Upper lobe of left lung (tissue), 6 donors: ENCODE results near the gene PDE5A. TPM values are rescaled to one million over a fixed set of nuclear protein-coding genes. Genes with fewer than 3 reads are reported as not detected.

Source experiments
- ATAC-seq, 2 donors: fragments of 200-7000 bp; cut with Tn5 transposase; one replicate each; pipeline ENCODE4 v1.9.1; 2022; ENCODE audit warnings: mild to moderate bottlenecking in 2 of 2, moderate library complexity in 2 of 2; ENCODE audit not compliant: low FRiP score in 2 of 2
- DNase-seq, 2 donors: peaks; one replicate each; pipeline ENCODE4 v3.0.0-alpha.2; 2019 to 2020
- H3K27ac ChIP-seq, 4 donors: fragments of 200-600 bp; sonication (generic); one replicate each; pipeline ENCODE4 v1.5.1; 2016 to 2019
- H3K27me3 ChIP-seq, 4 donors: fragments of 200-600 bp; sonication (generic); one replicate each; pipeline ENCODE4 v1.5.1; 2017 to 2019
- H3K36me3 ChIP-seq, 4 donors: fragments of 200-600 bp; sonication (generic); one replicate each; pipeline ENCODE4 v1.5.1; 2016 to 2019
- H3K4me1 ChIP-seq, 4 donors: fragments of 200-600 bp; sonication (generic); one replicate each; pipeline ENCODE4 v1.5.1; 2018 to 2019
- H3K4me3 ChIP-seq, 4 donors: fragments of 200-600 bp; sonication (generic); one replicate each; pipeline ENCODE4 v1.5.1; 2017 to 2019; ENCODE audit warnings: mild to moderate bottlenecking in 2 of 4, moderate library complexity in 1 of 4
- H3K9me3 ChIP-seq, 4 donors: fragments of 200-600 bp; sonication (generic); one replicate each; pipeline ENCODE4 v1.5.1; 2018 to 2019
- EP300 ChIP-seq, 4 donors: sonication (generic); formaldehyde crosslinking; IDR thresholded peaks; one replicate each; pipeline ENCODE4 v1.5.1; 2017; ENCODE audit warnings: antibody characterized with exemption in 4 of 4, control low read depth in 2 of 4
- POLR2A ChIP-seq, 4 donors: fragments of 450-650 bp; IDR thresholded peaks; one replicate each; pipeline ENCODE4 v1.5.1; 2016 to 2017; ENCODE audit warnings: antibody characterized with exemption in 4 of 4, mild to moderate bottlenecking in 2 of 4
- POLR2AphosphoS5 ChIP-seq, 2 donors: sonication (generic); formaldehyde crosslinking; IDR thresholded peaks; one replicate each; pipeline ENCODE4 v1.5.1; 2017; ENCODE audit warnings: antibody characterized with exemption in 2 of 2
- WGBS, 2 donors: methylation state at CpG; one replicate each; pipeline ENCODE4 v1.1.5; 2017 to 2018; 5-methylcytosine and 5-hydroxymethylcytosine counted together
- total RNA-seq, 6 donors: library from RNA; depleted of rRNA in 4 of 6; stranded (reverse); fragments of >200 nt in 4 of 6; gene quantifications; one replicate each; pipeline versions ENCODE4 v1.1.0 to v1.2.1, GENCODE V29; 2016 to 2021
- TF ChIP-seq, protein P1 (sequence below), 6 experiments: fragments of 450-650 bp in 4 of 6; fragments of 200-600 bp in 2 of 6; sonication (generic) in 2 of 6; IDR thresholded peaks; one replicate each; pipeline ENCODE4 v1.5.1; 2016 to 2019; ENCODE audit warnings: antibody characterized with exemption in 6 of 6
- donor health status: DM: no; HTN: no; CAD: no; lungs with moderate emphysema.
- donor health status: DM: no; HTN: yes; CAD: no; lungs with severe emphysema.

Gene PDE5A
- total RNA-seq, 6 donors from 2014 or later, result 17.2 to 37.8 (median 22.3) TPM

DNA sequence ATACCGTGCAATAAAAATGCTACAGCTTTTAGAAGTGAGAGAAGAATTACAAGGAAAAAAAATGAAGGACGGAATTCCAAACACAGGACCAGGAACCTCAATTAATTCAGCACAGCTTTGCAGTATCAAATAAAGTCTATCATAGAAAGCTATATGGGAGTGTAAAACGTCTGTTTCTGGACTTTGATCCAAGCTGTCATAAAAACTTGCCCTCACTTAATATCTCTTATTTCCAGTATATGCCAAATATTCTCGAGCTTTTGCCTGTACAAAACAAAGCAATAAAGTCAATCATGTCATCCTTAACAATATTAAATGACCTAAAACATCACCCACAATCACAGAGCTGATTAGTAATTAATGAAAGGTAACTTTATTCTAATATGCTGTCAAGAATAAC is 4.2 kb downstream of the PDE5A start:
- ATAC-seq, result no peak
- DNase-seq, result no peak
- peak overlapping the region in 2 of 4 donors; percentile 16 to 36 for H3K27ac ChIP-seq
- peaks cover 2 to 25% (median 8%) of the 10 kb centered on the region in 4 donors for H3K4me1 ChIP-seq
- no peaks in the 10 kb centered on the region for H3K9me3 ChIP-seq
- peak overlapping the region in 1 of 4 donors; percentile 77 for H3K4me3 ChIP-seq
- no peaks in the 10 kb centered on the region for H3K36me3 ChIP-seq
- no peaks in the 10 kb centered on the region for H3K27me3 ChIP-seq
- 69 to 70% methylated on average over 4 of the region's 4 CpGs for WGBS, 2 donors
- TF ChIP-seq, protein P1, sequence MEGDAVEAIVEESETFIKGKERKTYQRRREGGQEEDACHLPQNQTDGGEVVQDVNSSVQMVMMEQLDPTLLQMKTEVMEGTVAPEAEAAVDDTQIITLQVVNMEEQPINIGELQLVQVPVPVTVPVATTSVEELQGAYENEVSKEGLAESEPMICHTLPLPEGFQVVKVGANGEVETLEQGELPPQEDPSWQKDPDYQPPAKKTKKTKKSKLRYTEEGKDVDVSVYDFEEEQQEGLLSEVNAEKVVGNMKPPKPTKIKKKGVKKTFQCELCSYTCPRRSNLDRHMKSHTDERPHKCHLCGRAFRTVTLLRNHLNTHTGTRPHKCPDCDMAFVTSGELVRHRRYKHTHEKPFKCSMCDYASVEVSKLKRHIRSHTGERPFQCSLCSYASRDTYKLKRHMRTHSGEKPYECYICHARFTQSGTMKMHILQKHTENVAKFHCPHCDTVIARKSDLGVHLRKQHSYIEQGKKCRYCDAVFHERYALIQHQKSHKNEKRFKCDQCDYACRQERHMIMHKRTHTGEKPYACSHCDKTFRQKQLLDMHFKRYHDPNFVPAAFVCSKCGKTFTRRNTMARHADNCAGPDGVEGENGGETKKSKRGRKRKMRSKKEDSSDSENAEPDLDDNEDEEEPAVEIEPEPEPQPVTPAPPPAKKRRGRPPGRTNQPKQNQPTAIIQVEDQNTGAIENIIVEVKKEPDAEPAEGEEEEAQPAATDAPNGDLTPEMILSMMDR (IDR thresholded peaks at IDR 0.05), result no peak
- no peak for TF ChIP-seq POLR2A (IDR thresholded peaks at IDR 0.05)
- TF ChIP-seq EP300 (IDR thresholded peaks at IDR 0.05), result no peak
- TF ChIP-seq POLR2AphosphoS5 (IDR thresholded peaks at IDR 0.05), result no peak

DNA sequence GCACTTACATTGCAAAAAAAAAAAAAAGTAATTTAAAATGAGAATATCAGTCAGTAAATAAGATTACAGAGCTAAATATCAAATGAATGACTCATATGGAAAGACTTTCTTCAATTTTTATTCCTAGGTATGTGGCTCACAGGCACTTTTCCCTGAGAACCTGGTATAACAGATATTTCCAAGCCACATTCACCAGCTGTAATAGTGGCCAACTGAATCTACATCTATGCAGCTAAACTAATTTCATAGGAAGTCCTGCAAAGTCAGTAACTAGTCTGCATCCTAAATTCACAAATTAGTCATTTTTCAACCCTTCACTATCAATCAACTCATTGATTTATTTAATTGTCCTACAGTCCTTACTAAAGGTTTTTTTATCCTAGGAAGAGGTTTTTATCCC is 5.6 kb downstream of the PDE5A start:
- no peak for DNase-seq
- Histone ChIP-seq H3K4me3 (no peak overlapping the region), H3K27me3 (no peaks in the 10 kb centered on the region), H3K4me1 (peaks cover 0 to 17% (median 4%) of the 10 kb centered on the region in 4 donors), H3K27ac (no peak overlapping the region), H3K36me3 (no peaks in the 10 kb centered on the region), H3K9me3 (no peaks in the 10 kb centered on the region)
- no peak for TF ChIP-seq EP300 (IDR thresholded peaks at IDR 0.05)
- TF ChIP-seq, protein P1 (IDR thresholded peaks at IDR 0.05), result no peak
- TF ChIP-seq POLR2AphosphoS5 (IDR thresholded peaks at IDR 0.05), result no peak
- TF ChIP-seq POLR2A (IDR thresholded peaks at IDR 0.05), result no peak
- ATAC-seq, result no peak

DNA sequence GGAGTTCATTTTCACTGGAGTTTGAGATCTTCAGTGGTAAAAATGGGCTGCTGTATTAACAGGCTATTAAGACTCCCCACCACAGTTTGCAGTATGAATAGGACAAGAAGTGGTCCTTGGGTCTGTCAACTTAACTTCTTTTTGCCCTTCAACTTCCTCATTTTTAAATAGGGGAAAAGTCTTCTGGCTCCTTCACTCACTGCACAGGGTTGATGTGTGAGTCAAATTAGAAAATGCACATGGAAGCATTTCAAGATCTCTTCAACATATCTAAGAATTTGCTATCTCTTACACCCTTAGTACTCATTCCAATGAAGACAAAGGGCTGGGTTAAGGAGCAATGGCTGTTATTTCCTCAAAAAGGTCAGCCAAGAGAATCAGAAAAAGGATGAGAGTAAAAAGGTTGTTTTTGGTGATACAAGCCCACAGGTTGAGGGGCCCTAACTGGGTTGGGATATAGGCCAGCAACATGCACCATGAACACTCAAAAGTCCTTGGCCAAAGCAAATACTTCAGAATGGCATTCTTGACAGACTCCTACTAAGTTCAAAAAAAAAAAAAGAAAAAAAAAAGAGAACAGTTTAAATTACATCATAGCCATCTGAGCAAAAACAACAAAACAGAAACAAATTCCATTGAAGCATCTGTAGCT is 13.4 kb downstream of the PDE5A start:
- Histone ChIP-seq H3K9me3 (no peaks in the 10 kb centered on the region), H3K4me1 (peaks cover 5 to 17% (median 10%) of the 10 kb centered on the region in 4 donors), H3K27ac (peak overlapping the region in 1 of 4 donors; percentile 21), H3K4me3 (no peak overlapping the region), H3K27me3 (no peaks in the 10 kb centered on the region), H3K36me3 (no peaks in the 10 kb centered on the region)
- no peak for DNase-seq
- ATAC-seq, result peak; percentile 32 to 65
- TF ChIP-seq EP300 (IDR thresholded peaks at IDR 0.05), result no peak
- TF ChIP-seq POLR2A (IDR thresholded peaks at IDR 0.05), result no peak
- no peak for TF ChIP-seq POLR2AphosphoS5 (IDR thresholded peaks at IDR 0.05)
- TF ChIP-seq, protein P1 (IDR thresholded peaks at IDR 0.05), result no peak

DNA sequence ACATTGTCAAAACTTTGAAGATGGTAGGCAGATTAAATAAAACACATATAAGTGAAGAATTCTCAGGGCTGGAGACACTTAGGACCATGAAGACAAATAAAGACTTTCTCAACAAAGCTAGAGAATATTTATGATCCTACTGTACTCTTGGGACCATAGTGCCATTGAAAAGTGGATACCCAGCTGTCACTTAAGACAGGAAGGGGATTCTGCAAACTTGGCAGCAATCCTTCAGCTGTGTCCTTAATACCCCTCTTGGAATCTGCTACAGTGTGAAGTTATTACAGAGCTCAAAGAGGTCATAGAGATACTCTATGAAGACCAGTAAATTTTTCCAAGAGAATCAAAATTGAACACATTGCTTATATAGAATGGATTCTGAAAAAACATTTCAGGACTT is 24.3 kb downstream of the PDE5A start:
- H3K9me3 ChIP-seq, result no peaks in the 10 kb centered on the region
- TF ChIP-seq POLR2AphosphoS5 (IDR thresholded peaks at IDR 0.05) (no peak), POLR2A (IDR thresholded peaks at IDR 0.05) (no peak), EP300 (IDR thresholded peaks at IDR 0.05) (no peak)
- TF ChIP-seq, protein P1 (IDR thresholded peaks at IDR 0.05), result no peak

DNA sequence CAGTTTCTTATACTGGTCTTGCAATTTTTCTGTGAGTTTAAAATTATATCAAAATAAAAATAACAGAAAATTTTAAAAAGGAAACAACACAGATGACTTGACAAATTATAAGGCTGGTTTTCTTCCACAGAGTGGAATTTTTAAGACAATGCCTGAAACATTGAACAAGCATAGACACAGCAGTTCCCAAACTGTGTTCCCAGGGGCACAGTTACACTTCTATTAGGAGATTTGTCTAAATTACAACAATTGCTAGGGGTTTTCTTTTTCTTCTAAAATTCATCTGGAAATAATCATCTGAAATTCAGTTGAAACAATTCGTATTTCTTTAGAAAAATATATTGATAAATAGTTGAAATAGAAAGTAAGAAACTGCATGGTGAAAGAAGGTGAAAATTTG is 26.2 kb downstream of the PDE5A start:
- Histone ChIP-seq H3K4me1 (no peaks in the 10 kb centered on the region), H3K27me3 (no peaks in the 10 kb centered on the region), H3K36me3 (no peaks in the 10 kb centered on the region), H3K4me3 (no peak overlapping the region), H3K27ac (no peak overlapping the region), H3K9me3 (no peaks in the 10 kb centered on the region)
- no peak for TF ChIP-seq POLR2A (IDR thresholded peaks at IDR 0.05)
- no peak for TF ChIP-seq EP300 (IDR thresholded peaks at IDR 0.05)
- TF ChIP-seq, protein P1 (IDR thresholded peaks at IDR 0.05), result no peak
- no peak for TF ChIP-seq POLR2AphosphoS5 (IDR thresholded peaks at IDR 0.05)
- ATAC-seq (no peak), DNase-seq (no peak)
- WGBS, 2 donors, result 88% methylated on average over 1 of the region's 1 CpG

More for the DNA sequence above, 24.3 kb downstream of the PDE5A start:
- no peak for ATAC-seq
- DNase-seq, result no peak
- Histone ChIP-seq H3K27ac (no peak overlapping the region), H3K4me1 (no peaks in the 10 kb centered on the region), H3K36me3 (no peaks in the 10 kb centered on the region), H3K4me3 (no peak overlapping the region), H3K27me3 (no peaks in the 10 kb centered on the region)
